Neural cell (in vitro differentiated cells): Measurements from ENCODE around the gene UGT1A8.

ENCODE experiments used
- SMC3 ChIP-seq: fragments of 450-650 bp; conservative IDR thresholded peaks from 2 replicates; pipeline ENCODE4 v1.6.1; 2014; ENCODE audit warnings: antibody characterized with exemption, mild to moderate bottlenecking, moderate library complexity; ENCODE audit not compliant: poor library complexity
- TAF1 ChIP-seq: IDR thresholded peaks from 2 replicates; pipeline ENCODE4 v1.6.1; 2012; ENCODE audit warnings: low read depth
- TF ChIP-seq, protein P1 (sequence below): IDR thresholded peaks from 2 replicates; pipeline ENCODE4 v1.6.1; 2012; ENCODE audit warnings: borderline replicate concordance
- TF ChIP-seq, protein P2 (sequence below): fragments of 450-650 bp; IDR thresholded peaks from 2 replicates; pipeline ENCODE4 v1.5.1; 2014; ENCODE audit warnings: antibody characterized with exemption, mild to moderate bottlenecking, moderate library complexity; ENCODE audit not compliant: poor library complexity, severe bottlenecking

DNA sequence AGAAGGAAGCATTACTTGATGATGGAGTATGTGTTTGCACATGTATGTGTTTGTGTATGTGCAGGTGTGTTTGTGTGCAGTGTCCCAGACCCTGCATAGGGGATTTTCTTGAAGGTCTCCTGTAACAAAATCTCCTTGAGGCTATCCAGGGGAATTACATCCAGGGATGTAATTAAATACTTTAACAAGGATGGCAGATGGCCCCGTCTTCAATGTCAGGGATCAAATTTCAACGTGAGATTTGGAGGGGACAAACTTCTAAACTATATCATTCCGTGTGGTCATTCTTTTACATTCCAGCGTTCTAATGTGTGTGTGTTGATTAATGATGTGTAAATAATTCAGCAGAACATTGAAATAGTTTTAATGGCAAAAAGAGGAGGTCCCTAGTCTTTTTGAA is 57.6 kb downstream of the UGT1A8 start:
- TF ChIP-seq, protein P1, sequence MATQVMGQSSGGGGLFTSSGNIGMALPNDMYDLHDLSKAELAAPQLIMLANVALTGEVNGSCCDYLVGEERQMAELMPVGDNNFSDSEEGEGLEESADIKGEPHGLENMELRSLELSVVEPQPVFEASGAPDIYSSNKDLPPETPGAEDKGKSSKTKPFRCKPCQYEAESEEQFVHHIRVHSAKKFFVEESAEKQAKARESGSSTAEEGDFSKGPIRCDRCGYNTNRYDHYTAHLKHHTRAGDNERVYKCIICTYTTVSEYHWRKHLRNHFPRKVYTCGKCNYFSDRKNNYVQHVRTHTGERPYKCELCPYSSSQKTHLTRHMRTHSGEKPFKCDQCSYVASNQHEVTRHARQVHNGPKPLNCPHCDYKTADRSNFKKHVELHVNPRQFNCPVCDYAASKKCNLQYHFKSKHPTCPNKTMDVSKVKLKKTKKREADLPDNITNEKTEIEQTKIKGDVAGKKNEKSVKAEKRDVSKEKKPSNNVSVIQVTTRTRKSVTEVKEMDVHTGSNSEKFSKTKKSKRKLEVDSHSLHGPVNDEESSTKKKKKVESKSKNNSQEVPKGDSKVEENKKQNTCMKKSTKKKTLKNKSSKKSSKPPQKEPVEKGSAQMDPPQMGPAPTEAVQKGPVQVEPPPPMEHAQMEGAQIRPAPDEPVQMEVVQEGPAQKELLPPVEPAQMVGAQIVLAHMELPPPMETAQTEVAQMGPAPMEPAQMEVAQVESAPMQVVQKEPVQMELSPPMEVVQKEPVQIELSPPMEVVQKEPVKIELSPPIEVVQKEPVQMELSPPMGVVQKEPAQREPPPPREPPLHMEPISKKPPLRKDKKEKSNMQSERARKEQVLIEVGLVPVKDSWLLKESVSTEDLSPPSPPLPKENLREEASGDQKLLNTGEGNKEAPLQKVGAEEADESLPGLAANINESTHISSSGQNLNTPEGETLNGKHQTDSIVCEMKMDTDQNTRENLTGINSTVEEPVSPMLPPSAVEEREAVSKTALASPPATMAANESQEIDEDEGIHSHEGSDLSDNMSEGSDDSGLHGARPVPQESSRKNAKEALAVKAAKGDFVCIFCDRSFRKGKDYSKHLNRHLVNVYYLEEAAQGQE, result no peak
- TF ChIP-seq, protein P2, sequence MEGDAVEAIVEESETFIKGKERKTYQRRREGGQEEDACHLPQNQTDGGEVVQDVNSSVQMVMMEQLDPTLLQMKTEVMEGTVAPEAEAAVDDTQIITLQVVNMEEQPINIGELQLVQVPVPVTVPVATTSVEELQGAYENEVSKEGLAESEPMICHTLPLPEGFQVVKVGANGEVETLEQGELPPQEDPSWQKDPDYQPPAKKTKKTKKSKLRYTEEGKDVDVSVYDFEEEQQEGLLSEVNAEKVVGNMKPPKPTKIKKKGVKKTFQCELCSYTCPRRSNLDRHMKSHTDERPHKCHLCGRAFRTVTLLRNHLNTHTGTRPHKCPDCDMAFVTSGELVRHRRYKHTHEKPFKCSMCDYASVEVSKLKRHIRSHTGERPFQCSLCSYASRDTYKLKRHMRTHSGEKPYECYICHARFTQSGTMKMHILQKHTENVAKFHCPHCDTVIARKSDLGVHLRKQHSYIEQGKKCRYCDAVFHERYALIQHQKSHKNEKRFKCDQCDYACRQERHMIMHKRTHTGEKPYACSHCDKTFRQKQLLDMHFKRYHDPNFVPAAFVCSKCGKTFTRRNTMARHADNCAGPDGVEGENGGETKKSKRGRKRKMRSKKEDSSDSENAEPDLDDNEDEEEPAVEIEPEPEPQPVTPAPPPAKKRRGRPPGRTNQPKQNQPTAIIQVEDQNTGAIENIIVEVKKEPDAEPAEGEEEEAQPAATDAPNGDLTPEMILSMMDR, result no peak
- TF ChIP-seq TAF1 (no peak), SMC3 (no peak)
